Transverse colon (tissue), 3 donors: ENCODE measurements around the gene CDKL2.

Experiments used
- CTCF ChIP-seq, 5 experiments: fragments of 200-600 bp in 3 of 5; fragments of 450-650 bp in 2 of 5; sonication (generic) in 3 of 5; IDR thresholded peaks; 1 replicate in 2 of 5; 2 replicates in 3 of 5; pipeline ENCODE4 v1.5.1; 2016 to 2017; ENCODE audit warnings: antibody characterized with exemption in 5 of 5, inconsistent platforms in 3 of 5, mild to moderate bottlenecking in 2 of 5, moderate library complexity in 1 of 5
- EP300 ChIP-seq: sonication (generic); formaldehyde crosslinking; IDR thresholded peaks from one replicate; pipeline ENCODE4 v1.6.1; 2017; ENCODE audit warnings: antibody characterized with exemption, low read depth

GRCh38 chr4:75666299-75666698 is 36.0 kb upstream of the CDKL2 start:
- TF ChIP-seq CTCF (IDR thresholded peaks at IDR 0.05) (no peak), EP300 (no peak)
